ENCODE measurements around the gene ADCY2.

DNA sequence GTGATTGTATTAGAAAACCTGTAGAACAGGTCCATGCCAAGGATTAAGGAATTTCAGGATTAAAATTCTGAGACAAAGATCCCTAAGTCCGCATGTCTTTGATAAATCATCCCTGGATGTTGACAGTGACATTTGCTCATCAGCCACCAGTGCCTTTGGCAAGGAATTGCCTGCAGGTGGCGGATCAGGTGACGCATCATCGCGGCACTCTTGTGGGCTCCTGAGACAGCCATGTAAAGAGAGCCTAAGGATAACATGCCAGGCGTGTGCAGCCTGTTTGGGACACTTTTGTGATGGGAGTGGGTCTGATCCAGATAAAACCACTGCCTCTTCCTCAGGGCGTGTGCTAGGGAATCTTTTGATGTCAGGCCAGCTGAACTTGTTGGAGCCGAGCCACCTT is 40.6 kb downstream of the ADCY2 start:
- TF ChIP-seq, protein P1, sequence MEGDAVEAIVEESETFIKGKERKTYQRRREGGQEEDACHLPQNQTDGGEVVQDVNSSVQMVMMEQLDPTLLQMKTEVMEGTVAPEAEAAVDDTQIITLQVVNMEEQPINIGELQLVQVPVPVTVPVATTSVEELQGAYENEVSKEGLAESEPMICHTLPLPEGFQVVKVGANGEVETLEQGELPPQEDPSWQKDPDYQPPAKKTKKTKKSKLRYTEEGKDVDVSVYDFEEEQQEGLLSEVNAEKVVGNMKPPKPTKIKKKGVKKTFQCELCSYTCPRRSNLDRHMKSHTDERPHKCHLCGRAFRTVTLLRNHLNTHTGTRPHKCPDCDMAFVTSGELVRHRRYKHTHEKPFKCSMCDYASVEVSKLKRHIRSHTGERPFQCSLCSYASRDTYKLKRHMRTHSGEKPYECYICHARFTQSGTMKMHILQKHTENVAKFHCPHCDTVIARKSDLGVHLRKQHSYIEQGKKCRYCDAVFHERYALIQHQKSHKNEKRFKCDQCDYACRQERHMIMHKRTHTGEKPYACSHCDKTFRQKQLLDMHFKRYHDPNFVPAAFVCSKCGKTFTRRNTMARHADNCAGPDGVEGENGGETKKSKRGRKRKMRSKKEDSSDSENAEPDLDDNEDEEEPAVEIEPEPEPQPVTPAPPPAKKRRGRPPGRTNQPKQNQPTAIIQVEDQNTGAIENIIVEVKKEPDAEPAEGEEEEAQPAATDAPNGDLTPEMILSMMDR (IDR thresholded peaks at IDR 0.05) = no peak
- TF ChIP-seq POLR2A (IDR thresholded peaks at IDR 0.05) = no peak

Measured in esophagus squamous epithelium (tissue), 4 donors.